Stimulated activated CD8-positive, alpha-beta memory T cell treated with anti-CD3 and anti-CD28 coated beads, Interleukin-4, amount 100 ng/mL, for 48 hours (primary cell): Measurements from ENCODE around the gene NR2F1-AS1.

Source experiments
- DNase-seq: peaks from one replicate; pipeline ENCODE4 v3.0.0-alpha.2; 2020

Gene NR2F1-AS1

GRCh38 chr5:93603078-93603792 is 22.2 kb upstream of the NR2F1-AS1 start:
- no peak for DNase-seq

- no peak for DNase-seq
These were observed 21.4 kb upstream of the NR2F1-AS1 start for GRCh38 chr5:93602241-93603077.

- no peak for DNase-seq
These were observed 20.8 kb upstream of the NR2F1-AS1 start for GRCh38 chr5:93601802-93602155.

- DNase-seq = no peak
These were observed 20.2 kb upstream of the NR2F1-AS1 start for GRCh38 chr5:93601071-93601801.

- DNase-seq = no peak
These were observed 19.5 kb upstream of the NR2F1-AS1 start for GRCh38 chr5:93600409-93601070.

GRCh38 chr5:93599399-93600120 is 18.5 kb upstream of the NR2F1-AS1 start:
- DNase-seq = no peak

GRCh38 chr5:93599001-93599379 is 18.0 kb upstream of the NR2F1-AS1 start:
- DNase-seq = no peak

GRCh38 chr5:93598091-93599000 is 17.3 kb upstream of the NR2F1-AS1 start:
- DNase-seq = no peak

GRCh38 chr5:93596676-93597490 is 15.9 kb upstream of the NR2F1-AS1 start:
- DNase-seq = peak; percentile 25

- DNase-seq = no peak
These were observed 15.3 kb upstream of the NR2F1-AS1 start for GRCh38 chr5:93596310-93596675.

- no peak for DNase-seq
These were observed 14.6 kb upstream of the NR2F1-AS1 start for GRCh38 chr5:93595420-93596147.

- peak; percentile 25 for DNase-seq
These were observed 13.8 kb upstream of the NR2F1-AS1 start for GRCh38 chr5:93594591-93595419.

- peak; percentile 22 for DNase-seq
These were observed 12.6 kb upstream of the NR2F1-AS1 start for GRCh38 chr5:93593476-93594131.

GRCh38 chr5:93592883-93593282 is 11.9 kb upstream of the NR2F1-AS1 start:
- DNase-seq = no peak

- no peak for DNase-seq
These were observed 10.4 kb upstream of the NR2F1-AS1 start for GRCh38 chr5:93591323-93591945.

- no peak for DNase-seq
These were observed 9.5 kb upstream of the NR2F1-AS1 start for GRCh38 chr5:93590493-93590892.

- DNase-seq = no peak
These were observed 8.8 kb upstream of the NR2F1-AS1 start for GRCh38 chr5:93589829-93590215.
